ENCODE measurements around the gene PPFIBP2.

PPFIBP2 gene

GRCh38 chr11:7513234-7514098, at the start of gene PPFIBP2:
Gene PPFIBP2 (plus strand): TSS chr11:7513999. CDS start chr11:7549476, 35,477 bp downstream.
- DNase-seq (ENCODE audit: extremely low spot score) = peak; percentile 92
- CTCF ChIA-PET = interaction anchor here (0.6 to 6.5 kb wide), 26 partner anchors 9 to 177 kb away, joined by 3 to 55 read pairs (median 4); no protein-coding TSS in a partner anchor
- POLR2A ChIA-PET = interaction anchor here (1.0 kb wide), 1 partner anchor 8 kb away, joined by 3 read pairs; no protein-coding TSS in a partner anchor
- TF ChIP-seq, protein P1, sequence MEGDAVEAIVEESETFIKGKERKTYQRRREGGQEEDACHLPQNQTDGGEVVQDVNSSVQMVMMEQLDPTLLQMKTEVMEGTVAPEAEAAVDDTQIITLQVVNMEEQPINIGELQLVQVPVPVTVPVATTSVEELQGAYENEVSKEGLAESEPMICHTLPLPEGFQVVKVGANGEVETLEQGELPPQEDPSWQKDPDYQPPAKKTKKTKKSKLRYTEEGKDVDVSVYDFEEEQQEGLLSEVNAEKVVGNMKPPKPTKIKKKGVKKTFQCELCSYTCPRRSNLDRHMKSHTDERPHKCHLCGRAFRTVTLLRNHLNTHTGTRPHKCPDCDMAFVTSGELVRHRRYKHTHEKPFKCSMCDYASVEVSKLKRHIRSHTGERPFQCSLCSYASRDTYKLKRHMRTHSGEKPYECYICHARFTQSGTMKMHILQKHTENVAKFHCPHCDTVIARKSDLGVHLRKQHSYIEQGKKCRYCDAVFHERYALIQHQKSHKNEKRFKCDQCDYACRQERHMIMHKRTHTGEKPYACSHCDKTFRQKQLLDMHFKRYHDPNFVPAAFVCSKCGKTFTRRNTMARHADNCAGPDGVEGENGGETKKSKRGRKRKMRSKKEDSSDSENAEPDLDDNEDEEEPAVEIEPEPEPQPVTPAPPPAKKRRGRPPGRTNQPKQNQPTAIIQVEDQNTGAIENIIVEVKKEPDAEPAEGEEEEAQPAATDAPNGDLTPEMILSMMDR (IDR thresholded peaks at IDR 0.05; ENCODE audit: control extremely low read depth, extremely low read depth, low read depth, missing control alignments) = peak; percentile 60

- CTCF ChIA-PET = interaction anchor here (0.8 to 3.7 kb wide), 7 partner anchors 10 to 227 kb away, joined by 3 to 10 read pairs (median 3); partner anchors contain the start of genes OLFML1 and PPFIBP2
- peak; percentile 27 for DNase-seq (ENCODE audit: extremely low spot score)
- POLR2A ChIA-PET = no interaction called here
- TF ChIP-seq, protein P1 (IDR thresholded peaks at IDR 0.05; ENCODE audit: control extremely low read depth, extremely low read depth, low read depth, missing control alignments) = no peak
Observed at GRCh38 chr11:7467652-7468051, 46.1 kb upstream of the PPFIBP2 start.

DNA sequence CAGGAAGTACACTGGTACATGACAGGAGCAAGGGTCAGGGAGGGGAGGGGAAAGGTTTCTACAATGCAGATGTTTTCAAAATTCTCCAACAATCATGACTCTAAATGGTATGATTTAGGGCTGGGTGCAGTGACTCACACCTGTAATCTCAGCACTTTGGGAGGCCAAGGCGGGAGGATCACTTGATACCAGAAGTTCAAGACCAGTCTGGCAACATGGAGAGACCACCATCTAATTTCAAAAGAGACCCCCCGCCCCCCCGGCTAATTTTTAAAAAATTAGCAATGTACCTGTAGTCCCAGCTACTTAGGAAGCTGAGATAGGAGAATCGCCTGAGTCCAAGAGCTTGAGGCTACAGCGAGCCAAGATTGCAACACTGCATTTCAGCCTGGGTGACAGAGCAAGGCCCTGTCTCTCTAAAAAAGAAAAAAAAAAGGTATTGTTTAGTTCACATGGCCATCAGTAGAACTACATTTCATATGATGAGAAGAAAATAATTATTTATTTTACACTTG, 44.4 kb upstream of the PPFIBP2 start:
- CTCF ChIA-PET = interaction anchor here (2.6 to 3.7 kb wide), 2 partner anchors 9 to 44 kb away, joined by 8 to 10 read pairs; partner anchors contain the start of gene PPFIBP2
- TF ChIP-seq, protein P1 (IDR thresholded peaks at IDR 0.05; ENCODE audit: control extremely low read depth, extremely low read depth, low read depth, missing control alignments) = no peak
- POLR2A ChIA-PET = interaction anchor here (0.6 kb wide), 1 partner anchor 107 kb away, joined by 6 read pairs; no protein-coding TSS in a partner anchor
- no peak for DNase-seq (ENCODE audit: extremely low spot score)

- ChIA-PET CTCF (interaction anchor here (1.6 to 3.7 kb wide), 4 partner anchors 8 to 42 kb away, joined by 5 to 10 read pairs (median 8); partner anchors contain the start of gene PPFIBP2), POLR2A (interaction anchor here (0.7 kb wide), 1 partner anchor 149 kb away, joined by 6 read pairs; no protein-coding TSS in a partner anchor)
- TF ChIP-seq, protein P1 (IDR thresholded peaks at IDR 0.05; ENCODE audit: control extremely low read depth, extremely low read depth, low read depth, missing control alignments) = no peak
- no peak for DNase-seq (ENCODE audit: extremely low spot score)
Observed at GRCh38 chr11:7471071-7471470, 42.7 kb upstream of the PPFIBP2 start.

- ChIA-PET CTCF (interaction anchor here (1.2 to 2.3 kb wide), 3 partner anchors 11 to 197 kb away, joined by 3 to 8 read pairs (median 6); partner anchors contain the start of gene OLFML1), POLR2A (no interaction called here)
- peak; percentile 55 for DNase-seq (ENCODE audit: extremely low spot score)
- TF ChIP-seq, protein P1 (IDR thresholded peaks at IDR 0.05; ENCODE audit: control extremely low read depth, extremely low read depth, low read depth, missing control alignments) = no peak
Observed at GRCh38 chr11:7473717-7474116, 40.1 kb upstream of the PPFIBP2 start.

DNA sequence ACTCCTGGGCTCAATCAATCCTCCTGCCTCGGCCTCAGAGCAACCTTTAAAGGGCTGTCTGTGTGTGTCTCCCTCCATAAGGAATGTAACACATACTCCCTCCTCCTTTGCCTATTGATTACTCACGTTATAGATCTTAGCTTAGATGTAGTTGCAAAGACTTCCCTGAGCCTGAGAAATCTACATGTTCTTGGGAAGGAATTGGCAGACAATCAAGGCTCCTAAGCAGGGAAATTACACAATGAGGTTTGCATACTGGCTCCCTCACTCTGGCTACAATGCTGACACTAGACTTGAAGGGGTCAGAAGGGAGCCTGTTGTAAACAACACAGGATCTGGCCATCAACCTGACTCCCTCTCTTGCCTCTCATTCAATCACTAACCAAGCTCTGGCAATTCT, 33.7 kb upstream of the PPFIBP2 start:
- TF ChIP-seq, protein P1 (IDR thresholded peaks at IDR 0.05; ENCODE audit: control extremely low read depth, extremely low read depth, low read depth, missing control alignments) = no peak
- no peak for DNase-seq (ENCODE audit: extremely low spot score)
- CTCF ChIA-PET = interaction anchor here (1.0 to 2.9 kb wide), 4 partner anchors 10 to 37 kb away, joined by 3 to 13 read pairs (median 6); no protein-coding TSS in a partner anchor
- POLR2A ChIA-PET = no interaction called here
